OCI-LY7 (cell line): ENCODE measurements around the gene NPR3.

Experiments used
- EZH2phosphoT487 ChIP-seq: fragments of 200-600 bp; sonication (generic); IDR thresholded peaks from 2 replicates; pipeline ENCODE4 v1.6.1; 2018; ENCODE audit warnings: low read depth, borderline replicate concordance, mild to moderate bottlenecking, mixed run types, antibody characterized with exemption, low read length, moderate library complexity, mixed read lengths
- TF ChIP-seq, protein P1 (sequence below): fragments of 200-600 bp; sonication (generic); conservative IDR thresholded peaks from 2 replicates; pipeline ENCODE4 v1.5.1; 2014; ENCODE audit warnings: mild to moderate bottlenecking, antibody characterized with exemption, low read length, moderate library complexity, mixed read lengths

GRCh38 chr5:32664523-32664922 is 46.6 kb upstream of the NPR3 start:
- TF ChIP-seq, protein P1, sequence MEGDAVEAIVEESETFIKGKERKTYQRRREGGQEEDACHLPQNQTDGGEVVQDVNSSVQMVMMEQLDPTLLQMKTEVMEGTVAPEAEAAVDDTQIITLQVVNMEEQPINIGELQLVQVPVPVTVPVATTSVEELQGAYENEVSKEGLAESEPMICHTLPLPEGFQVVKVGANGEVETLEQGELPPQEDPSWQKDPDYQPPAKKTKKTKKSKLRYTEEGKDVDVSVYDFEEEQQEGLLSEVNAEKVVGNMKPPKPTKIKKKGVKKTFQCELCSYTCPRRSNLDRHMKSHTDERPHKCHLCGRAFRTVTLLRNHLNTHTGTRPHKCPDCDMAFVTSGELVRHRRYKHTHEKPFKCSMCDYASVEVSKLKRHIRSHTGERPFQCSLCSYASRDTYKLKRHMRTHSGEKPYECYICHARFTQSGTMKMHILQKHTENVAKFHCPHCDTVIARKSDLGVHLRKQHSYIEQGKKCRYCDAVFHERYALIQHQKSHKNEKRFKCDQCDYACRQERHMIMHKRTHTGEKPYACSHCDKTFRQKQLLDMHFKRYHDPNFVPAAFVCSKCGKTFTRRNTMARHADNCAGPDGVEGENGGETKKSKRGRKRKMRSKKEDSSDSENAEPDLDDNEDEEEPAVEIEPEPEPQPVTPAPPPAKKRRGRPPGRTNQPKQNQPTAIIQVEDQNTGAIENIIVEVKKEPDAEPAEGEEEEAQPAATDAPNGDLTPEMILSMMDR: no peak
- no peak for TF ChIP-seq EZH2phosphoT487
